ENCODE measurements around the gene ADAMTS3.

Gene ADAMTS3

GRCh38 chr4:72330381-72330780, 238.6 kb downstream of the ADAMTS3 start:
- DNase-seq: no peak

GRCh38 chr4:72326692-72327632, 242.1 kb downstream of the ADAMTS3 start:
- DNase-seq: peak; percentile 55

GRCh38 chr4:72325215-72325614, 243.8 kb downstream of the ADAMTS3 start:
- no peak for DNase-seq

- DNase-seq: no peak
Observed at GRCh38 chr4:72323227-72323626, 245.8 kb downstream of the ADAMTS3 start.

GRCh38 chr4:72320223-72320948, 248.6 kb downstream of the ADAMTS3 start:
- DNase-seq: no peak

GRCh38 chr4:72319601-72320021, 249.4 kb downstream of the ADAMTS3 start:
- DNase-seq: no peak

GRCh38 chr4:72318421-72319170, 250.4 kb downstream of the ADAMTS3 start:
- no peak for DNase-seq

GRCh38 chr4:72314869-72315268, 254.2 kb downstream of the ADAMTS3 start:
- peak; percentile 58 for DNase-seq

GRCh38 chr4:72313121-72313520, 255.9 kb downstream of the ADAMTS3 start:
- DNase-seq: no peak

- peak; percentile 45 for DNase-seq
Observed at GRCh38 chr4:72312032-72312650, 256.9 kb downstream of the ADAMTS3 start.

- no peak for DNase-seq
Observed at GRCh38 chr4:72311291-72311690, 257.7 kb downstream of the ADAMTS3 start.

GRCh38 chr4:72305620-72306019, 263.4 kb downstream of the ADAMTS3 start:
- DNase-seq: no peak

- DNase-seq: no peak
Observed at GRCh38 chr4:72305080-72305479, 263.9 kb downstream of the ADAMTS3 start.

GRCh38 chr4:72302981-72303704, 265.9 kb downstream of the ADAMTS3 start:
- DNase-seq: peak; percentile 84

GRCh38 chr4:72301759-72302158, 267.3 kb downstream of the ADAMTS3 start:
- no peak for DNase-seq

- no peak for DNase-seq
Observed at GRCh38 chr4:72300126-72300525, 268.9 kb downstream of the ADAMTS3 start.

- DNase-seq: peak; percentile 80
Observed at GRCh38 chr4:72295966-72296557, 273.0 kb downstream of the ADAMTS3 start.

GRCh38 chr4:72290737-72291136, 278.3 kb downstream of the ADAMTS3 start:
- DNase-seq: no peak

- DNase-seq: no peak
Observed at GRCh38 chr4:72286910-72287309, 282.1 kb downstream of the ADAMTS3 start.

GRCh38 chr4:72286185-72286584, 282.8 kb downstream of the ADAMTS3 start:
- DNase-seq: peak; percentile 44

GRCh38 chr4:72283357-72283756, 285.7 kb downstream of the ADAMTS3 start:
- no peak for DNase-seq

GRCh38 chr4:72280252-72280651, 288.8 kb downstream of the ADAMTS3 start:
- DNase-seq: no peak
